Muscle layer of duodenum (tissue), 2 donors: ENCODE results near the gene KCNA2.

Experiments
- H3K27ac ChIP-seq: one replicate; pipeline ENCODE4 v1.7.0; 2013; ENCODE audit warnings: mild to moderate bottlenecking, low read length
- H3K27me3 ChIP-seq: one replicate; pipeline ENCODE4 v1.7.0; 2013; ENCODE audit warnings: low read depth, mild to moderate bottlenecking, control low read depth, low read length
- H3K36me3 ChIP-seq, 2 donors: one replicate each; pipeline ENCODE4 v1.7.0; 2013; ENCODE audit warnings: low read length in 2 of 2, control low read depth in 1 of 2, mild to moderate bottlenecking in 1 of 2; ENCODE audit not compliant: insufficient read depth in 2 of 2, control insufficient read depth in 1 of 2
- H3K4me1 ChIP-seq, 2 donors: one replicate each; pipeline ENCODE4 v1.7.0; 2013; ENCODE audit warnings: low read length in 2 of 2, mild to moderate bottlenecking in 2 of 2, control low read depth in 1 of 2, moderate library complexity in 1 of 2; ENCODE audit not compliant: insufficient read depth in 2 of 2, control insufficient read depth in 1 of 2
- H3K4me3 ChIP-seq, 2 donors: one replicate each; pipeline ENCODE4 v1.7.0; 2013; ENCODE audit warnings: low read length in 2 of 2, low read depth in 1 of 2, mild to moderate bottlenecking in 1 of 2
- H3K9me3 ChIP-seq, 2 donors: one replicate each; pipeline ENCODE4 v1.7.0; 2013; ENCODE audit warnings: low read length in 2 of 2, control low read depth in 1 of 2, mild to moderate bottlenecking in 1 of 2; ENCODE audit not compliant: control insufficient read depth in 1 of 2
- donor health status: healthy.

KCNA2 gene

GRCh38 chr1:110596312-110596711 is 9.8 kb downstream of the KCNA2 start:
- peaks cover 0 to 5% of the 10 kb centered on the region in 2 donors for H3K36me3 ChIP-seq
- no peak overlapping the region for H3K27ac ChIP-seq
- H3K4me3 ChIP-seq: no peak overlapping the region
- peaks cover 5% of the 10 kb centered on the region for H3K27me3 ChIP-seq
- H3K9me3 ChIP-seq: no peaks in the 10 kb centered on the region
- H3K4me1 ChIP-seq: peaks cover 0 to 6% of the 10 kb centered on the region in 2 donors

- H3K27ac ChIP-seq: no peak overlapping the region
- H3K27me3 ChIP-seq: no peaks in the 10 kb centered on the region
- H3K36me3 ChIP-seq: no peaks in the 10 kb centered on the region
- peaks cover 0 to 6% of the 10 kb centered on the region in 2 donors for H3K4me1 ChIP-seq
- no peaks in the 10 kb centered on the region for H3K9me3 ChIP-seq
- H3K4me3 ChIP-seq: no peak overlapping the region
Observed at GRCh38 chr1:110595353-110595710, 10.8 kb downstream of the KCNA2 start.

GRCh38 chr1:110594456-110595352 is 11.5 kb downstream of the KCNA2 start:
- Histone ChIP-seq H3K9me3 (no peaks in the 10 kb centered on the region), H3K36me3 (no peaks in the 10 kb centered on the region), H3K4me1 (peaks cover 0 to 6% of the 10 kb centered on the region in 2 donors), H3K4me3 (no peak overlapping the region), H3K27me3 (no peaks in the 10 kb centered on the region), H3K27ac (no peak overlapping the region)

- Histone ChIP-seq H3K4me3 (no peak overlapping the region), H3K4me1 (peaks cover 0 to 6% of the 10 kb centered on the region in 2 donors), H3K36me3 (no peaks in the 10 kb centered on the region), H3K27ac (no peak overlapping the region), H3K27me3 (no peaks in the 10 kb centered on the region), H3K9me3 (no peaks in the 10 kb centered on the region)
Observed at GRCh38 chr1:110593902-110594301, 12.3 kb downstream of the KCNA2 start.

- no peaks in the 10 kb centered on the region for H3K9me3 ChIP-seq
- H3K4me1 ChIP-seq: peaks cover 0 to 6% of the 10 kb centered on the region in 2 donors
- no peak overlapping the region for H3K27ac ChIP-seq
- H3K4me3 ChIP-seq: no peak overlapping the region
- no peaks in the 10 kb centered on the region for H3K36me3 ChIP-seq
- H3K27me3 ChIP-seq: no peaks in the 10 kb centered on the region
Observed at GRCh38 chr1:110591956-110592355, 14.2 kb downstream of the KCNA2 start.

- Histone ChIP-seq H3K36me3 (no peaks in the 10 kb centered on the region), H3K9me3 (no peaks in the 10 kb centered on the region), H3K4me3 (no peak overlapping the region), H3K27me3 (no peaks in the 10 kb centered on the region), H3K4me1 (no peaks in the 10 kb centered on the region), H3K27ac (no peak overlapping the region)
Observed at GRCh38 chr1:110588991-110589390, 17.2 kb downstream of the KCNA2 start.

GRCh38 chr1:110588486-110588885 is 17.7 kb downstream of the KCNA2 start:
- Histone ChIP-seq H3K9me3 (no peaks in the 10 kb centered on the region), H3K4me1 (no peaks in the 10 kb centered on the region), H3K27ac (no peak overlapping the region), H3K27me3 (no peaks in the 10 kb centered on the region), H3K4me3 (no peak overlapping the region), H3K36me3 (no peaks in the 10 kb centered on the region)

GRCh38 chr1:110587906-110588305 is 18.3 kb downstream of the KCNA2 start:
- no peaks in the 10 kb centered on the region for H3K4me1 ChIP-seq
- no peak overlapping the region for H3K27ac ChIP-seq
- no peaks in the 10 kb centered on the region for H3K9me3 ChIP-seq
- no peaks in the 10 kb centered on the region for H3K36me3 ChIP-seq
- no peak overlapping the region for H3K4me3 ChIP-seq
- H3K27me3 ChIP-seq: no peaks in the 10 kb centered on the region

- H3K36me3 ChIP-seq: no peaks in the 10 kb centered on the region
- H3K4me3 ChIP-seq: no peak overlapping the region
- peaks cover 0 to 13% of the 10 kb centered on the region in 2 donors for H3K4me1 ChIP-seq
- H3K27ac ChIP-seq: no peak overlapping the region
- H3K27me3 ChIP-seq: no peaks in the 10 kb centered on the region
- H3K9me3 ChIP-seq: no peaks in the 10 kb centered on the region
Observed at GRCh38 chr1:110585481-110585880, 20.7 kb downstream of the KCNA2 start.

GRCh38 chr1:110584045-110584444 is 22.1 kb downstream of the KCNA2 start:
- Histone ChIP-seq H3K36me3 (no peaks in the 10 kb centered on the region), H3K27ac (no peak overlapping the region), H3K27me3 (no peaks in the 10 kb centered on the region), H3K9me3 (no peaks in the 10 kb centered on the region), H3K4me1 (peaks cover 0 to 13% of the 10 kb centered on the region in 2 donors), H3K4me3 (no peak overlapping the region)

- Histone ChIP-seq H3K9me3 (no peaks in the 10 kb centered on the region), H3K4me3 (no peak overlapping the region), H3K36me3 (no peaks in the 10 kb centered on the region), H3K27me3 (no peaks in the 10 kb centered on the region), H3K27ac (no peak overlapping the region), H3K4me1 (peaks cover 0 to 13% of the 10 kb centered on the region in 2 donors)
Observed at GRCh38 chr1:110583505-110583904, 22.7 kb downstream of the KCNA2 start.

GRCh38 chr1:110582378-110582777 is 23.8 kb downstream of the KCNA2 start:
- Histone ChIP-seq H3K36me3 (no peaks in the 10 kb centered on the region), H3K27me3 (no peaks in the 10 kb centered on the region), H3K27ac (no peak overlapping the region), H3K4me1 (peaks cover 0 to 13% of the 10 kb centered on the region in 2 donors), H3K9me3 (no peaks in the 10 kb centered on the region), H3K4me3 (no peak overlapping the region)
